Neural cell (in vitro differentiated cells): Measurements from ENCODE around the gene LYZL6. TPM values are rescaled to one million over a fixed set of nuclear protein-coding genes. Genes with fewer than 3 reads are reported as not detected.

Experiments
- H2AFZ ChIP-seq: fragments of 200-600, 300-800 bp; sonication (generic), shearing (Covaris generic); 2 replicates; pipeline ENCODE4 v1.6.0; 2014; ENCODE audit warnings: low read depth, mild to moderate bottlenecking, antibody characterized with exemption, low read length, moderate library complexity
- H3F3A ChIP-seq: fragments of 200-600 bp; shearing (Covaris generic); 2 replicates; pipeline ENCODE4 v1.6.1; 2016; ENCODE audit warnings: mild to moderate bottlenecking, moderate library complexity, mixed read lengths, antibody characterized with exemption, low read length; ENCODE audit not compliant: insufficient read depth, poor library complexity, severe bottlenecking
- H3K27ac ChIP-seq: fragments of 200-600, 300-800 bp; sonication (generic), shearing (Covaris generic); 2 replicates; pipeline ENCODE4 v1.5.1; 2014; ENCODE audit warnings: mild to moderate bottlenecking, low read length, moderate library complexity
- H3K27me3 ChIP-seq: fragments of 300-800, 200-600 bp; sonication (generic), shearing (Covaris generic); 2 replicates; pipeline ENCODE4 v1.6.0; 2014; ENCODE audit warnings: mild to moderate bottlenecking, low read depth, low read length, moderate library complexity; ENCODE audit not compliant: insufficient read depth
- H3K36me3 ChIP-seq: fragments of 300-800, 200-600 bp; sonication (generic), shearing (Covaris generic); 2 replicates; pipeline ENCODE4 v1.5.1; 2014; ENCODE audit warnings: mild to moderate bottlenecking, antibody characterized with exemption, low read length, moderate library complexity; ENCODE audit not compliant: insufficient read depth
- H3K4me2 ChIP-seq: fragments of 300-800, 200-600 bp; sonication (generic), shearing (Covaris generic); 2 replicates; pipeline ENCODE4 v1.6.0; 2014; ENCODE audit warnings: mild to moderate bottlenecking, low read length
- H3K4me3 ChIP-seq: fragments of 300-800, 200-600 bp; sonication (generic), shearing (Covaris generic); 2 replicates; pipeline ENCODE4 v1.5.1; 2014; ENCODE audit warnings: mild to moderate bottlenecking, low read length, moderate library complexity
- H3K79me2 ChIP-seq: fragments of 200-600 bp; shearing (Covaris generic); replicated peaks from 2 replicates; pipeline ENCODE4 v1.6.0; 2014; ENCODE audit warnings: mild to moderate bottlenecking, low read length, moderate library complexity; ENCODE audit not compliant: insufficient read depth
- H3K9ac ChIP-seq: fragments of 300-800, 200-600 bp; sonication (generic), shearing (Covaris generic); 2 replicates; pipeline ENCODE4 v1.6.1; 2016; ENCODE audit warnings: mild to moderate bottlenecking, low read length, mixed read lengths
- H3K9me2 ChIP-seq: fragments of 200-600 bp; shearing (Covaris generic); 2 replicates; pipeline ENCODE4 v1.6.1; 2016; ENCODE audit warnings: mild to moderate bottlenecking, low read length, mixed read lengths; ENCODE audit not compliant: insufficient read depth
- H3K9me3 ChIP-seq: fragments of 200-600, 300-800 bp; sonication (generic), shearing (Covaris generic); 2 replicates; pipeline ENCODE4 v1.6.1; 2016; ENCODE audit warnings: mild to moderate bottlenecking, mixed run types, low read length, moderate library complexity, mixed read lengths
- H4K20me1 ChIP-seq: fragments of 200-600 bp; shearing (Covaris generic); 2 replicates; pipeline ENCODE4 v1.6.1; 2016; ENCODE audit warnings: mild to moderate bottlenecking, mixed run types; ENCODE audit not compliant: insufficient read depth
- CTCF ChIP-seq: fragments of 450-650 bp; IDR thresholded peaks from 2 replicates; pipeline ENCODE4 v1.5.1; 2014; ENCODE audit warnings: antibody characterized with exemption, mild to moderate bottlenecking, moderate library complexity; ENCODE audit not compliant: poor library complexity, severe bottlenecking
- EP300 ChIP-seq: fragments of 450-650 bp; conservative IDR thresholded peaks from 2 replicates; pipeline ENCODE4 v1.6.1; 2014; ENCODE audit warnings: antibody characterized with exemption, mild to moderate bottlenecking, moderate library complexity; ENCODE audit not compliant: poor library complexity, severe bottlenecking
- EZH2 ChIP-seq: fragments of 200-600, 300-800 bp; shearing (Covaris generic), sonication (generic); IDR thresholded peaks from 2 replicates; pipeline ENCODE4 v1.6.1; 2014; ENCODE audit warnings: antibody characterized with exemption, low read length, borderline replicate concordance, mild to moderate bottlenecking; ENCODE audit not compliant: insufficient read depth, poor library complexity, severe bottlenecking
- MXI1 ChIP-seq: fragments of 450-650 bp; conservative IDR thresholded peaks from 2 replicates; pipeline ENCODE4 v1.6.1; 2014; ENCODE audit warnings: antibody characterized with exemption, mild to moderate bottlenecking; ENCODE audit not compliant: poor library complexity, severe bottlenecking
- POLR2AphosphoS5 ChIP-seq: IDR thresholded peaks from 2 replicates; pipeline ENCODE4 v1.6.1; 2012
- RAD21 ChIP-seq: fragments of 450-650 bp; conservative IDR thresholded peaks from 2 replicates; pipeline ENCODE4 v1.6.1; 2014; ENCODE audit warnings: antibody characterized with exemption, mild to moderate bottlenecking, moderate library complexity
- REST ChIP-seq: IDR thresholded peaks from 2 replicates; pipeline ENCODE4 v1.6.1; 2012; ENCODE audit warnings: borderline replicate concordance
- SMC3 ChIP-seq: fragments of 450-650 bp; conservative IDR thresholded peaks from 2 replicates; pipeline ENCODE4 v1.6.1; 2014; ENCODE audit warnings: antibody characterized with exemption, mild to moderate bottlenecking, moderate library complexity; ENCODE audit not compliant: poor library complexity
- TAF1 ChIP-seq: IDR thresholded peaks from 2 replicates; pipeline ENCODE4 v1.6.1; 2012; ENCODE audit warnings: low read depth
- polyA plus RNA-seq: library from polyadenylated mRNA; depleted of rRNA; stranded (reverse); fragments of >200 nt; gene quantifications from 2 replicates; pipeline ENCODE4 v1.2.3, GENCODE V29; 2014

Gene LYZL6
- polyA plus RNA-seq, 1 donor from 2014 or later, result not detected

- no peaks in the 10 kb centered on the region for H3K27me3 ChIP-seq
- H3K9me3 ChIP-seq, result no peaks in the 10 kb centered on the region
- H4K20me1 ChIP-seq, result no peaks in the 10 kb centered on the region
- H3K9me2 ChIP-seq, result no peaks in the 10 kb centered on the region
- no peak overlapping the region for H2AFZ ChIP-seq
- TF ChIP-seq EZH2 (no peak), EP300 (no peak), TAF1 (no peak), REST (no peak), SMC3 (no peak), RAD21 (no peak), MXI1 (no peak), CTCF (no peak), POLR2AphosphoS5 (no peak)
- no peak overlapping the region for H3K4me2 ChIP-seq
- no peak overlapping the region for H3K27ac ChIP-seq
- H3K79me2 ChIP-seq, result no peaks in the 10 kb centered on the region
- H3F3A ChIP-seq, result no peaks in the 10 kb centered on the region
- H3K9ac ChIP-seq, result no peak overlapping the region
- no peaks in the 10 kb centered on the region for H3K36me3 ChIP-seq
- H3K4me3 ChIP-seq, result no peak overlapping the region
Observed at GRCh38 chr17:35963663-35964062, 20.1 kb upstream of the LYZL6 start.

- Histone ChIP-seq H3K36me3 (no peaks in the 10 kb centered on the region), H3F3A (no peaks in the 10 kb centered on the region), H3K9ac (no peak overlapping the region), H3K79me2 (no peaks in the 10 kb centered on the region), H3K4me3 (no peak overlapping the region), H3K27me3 (no peaks in the 10 kb centered on the region), H3K4me2 (no peak overlapping the region), H4K20me1 (no peaks in the 10 kb centered on the region), H3K9me3 (no peaks in the 10 kb centered on the region), H3K27ac (no peak overlapping the region), H2AFZ (no peak overlapping the region), H3K9me2 (no peaks in the 10 kb centered on the region)
- TF ChIP-seq EZH2 (no peak), REST (no peak), RAD21 (no peak), TAF1 (no peak), MXI1 (no peak), EP300 (no peak), SMC3 (no peak), CTCF (no peak), POLR2AphosphoS5 (no peak)
Observed at GRCh38 chr17:35953720-35954119, 10.2 kb upstream of the LYZL6 start.
